ENCODE measurements around the gene SLC13A2.

- TF ChIP-seq, protein P1, sequence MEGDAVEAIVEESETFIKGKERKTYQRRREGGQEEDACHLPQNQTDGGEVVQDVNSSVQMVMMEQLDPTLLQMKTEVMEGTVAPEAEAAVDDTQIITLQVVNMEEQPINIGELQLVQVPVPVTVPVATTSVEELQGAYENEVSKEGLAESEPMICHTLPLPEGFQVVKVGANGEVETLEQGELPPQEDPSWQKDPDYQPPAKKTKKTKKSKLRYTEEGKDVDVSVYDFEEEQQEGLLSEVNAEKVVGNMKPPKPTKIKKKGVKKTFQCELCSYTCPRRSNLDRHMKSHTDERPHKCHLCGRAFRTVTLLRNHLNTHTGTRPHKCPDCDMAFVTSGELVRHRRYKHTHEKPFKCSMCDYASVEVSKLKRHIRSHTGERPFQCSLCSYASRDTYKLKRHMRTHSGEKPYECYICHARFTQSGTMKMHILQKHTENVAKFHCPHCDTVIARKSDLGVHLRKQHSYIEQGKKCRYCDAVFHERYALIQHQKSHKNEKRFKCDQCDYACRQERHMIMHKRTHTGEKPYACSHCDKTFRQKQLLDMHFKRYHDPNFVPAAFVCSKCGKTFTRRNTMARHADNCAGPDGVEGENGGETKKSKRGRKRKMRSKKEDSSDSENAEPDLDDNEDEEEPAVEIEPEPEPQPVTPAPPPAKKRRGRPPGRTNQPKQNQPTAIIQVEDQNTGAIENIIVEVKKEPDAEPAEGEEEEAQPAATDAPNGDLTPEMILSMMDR (optimal IDR thresholded peaks at IDR 0.05 in 1 of 3, IDR thresholded peaks at IDR 0.05 in 1 of 3, conservative IDR thresholded peaks at IDR 0.05 in 1 of 3; ENCODE audit: extremely low read depth in 1 of 3, insufficient read depth in 2 of 3, low read length in 3 of 3), result no peak
- no peak for TF ChIP-seq EZH2 (IDR thresholded peaks at IDR 0.05; ENCODE audit: low read length)
Observed at GRCh38 chr17:28520687-28521086, 47.2 kb downstream of the SLC13A2 start.

Data from keratinocyte (primary cell).